Lower leg skin (tissue), 4 donors: Measurements from ENCODE around the gene PNLIPRP2. TPM values are rescaled to one million over a fixed set of nuclear protein-coding genes. Genes with fewer than 3 reads are reported as not detected.
A peak's percentile ranks its signal among the peaks of the same experiment; 100 is the strongest.

Experiments used
- DNase-seq, 2 donors: peaks; one replicate each; pipeline ENCODE4 v3.0.0-alpha.2; 2019; ENCODE audit warnings: low spot score in 2 of 2
- H3K4me3 ChIP-seq: fragments of 200-600 bp; sonication (generic); 2 replicates; pipeline ENCODE4 v1.5.1; 2017; ENCODE audit warnings: mild to moderate bottlenecking, low read depth; ENCODE audit not compliant: poor library complexity, severe bottlenecking
- POLR2A ChIP-seq, 2 donors: fragments of 450-650 bp; IDR thresholded peaks; one replicate each; pipeline ENCODE4 v1.6.1; 2016 to 2017; ENCODE audit warnings: antibody characterized with exemption in 2 of 2, mild to moderate bottlenecking in 1 of 2, moderate library complexity in 1 of 2
- WGBS, 2 donors: methylation state at CpG; one replicate each; pipeline ENCODE4 v1.1.5; 2018; 5-methylcytosine and 5-hydroxymethylcytosine counted together
- intact Hi-C: fragments of 100-400 bp; cut with DNase I; formaldehyde crosslinking; loops from one replicate; pipeline ENCODE4 v1.15.0; 2023; ENCODE audit warnings: low total_unique reads
- total RNA-seq, 4 donors: library from RNA; depleted of rRNA; stranded (reverse); fragments of >200 nt; gene quantifications; one replicate each; pipeline ENCODE4 v1.1.0, GENCODE V29; 2016
- TF ChIP-seq, protein P1 (sequence below), 3 donors: fragments of 450-650 bp; IDR thresholded peaks; one replicate each; pipeline ENCODE4 v1.5.1; 2016; ENCODE audit warnings: antibody characterized with exemption in 3 of 3, mild to moderate bottlenecking in 3 of 3, moderate library complexity in 2 of 3

Gene PNLIPRP2
- total RNA-seq, 4 donors from 2014 or later: 0.29 TPM; not detected in 3

GRCh38 chr10:116659049-116659670 lies 38.4 kb downstream of the PNLIPRP2 start:
- DNase-seq: no peak
- intact Hi-C loops: no loop called here
- WGBS, 2 donors: 80 to 87% methylated on average over 10 of the region's 10 CpGs
- TF ChIP-seq POLR2A (IDR thresholded peaks at IDR 0.05): no peak
- TF ChIP-seq, protein P1, sequence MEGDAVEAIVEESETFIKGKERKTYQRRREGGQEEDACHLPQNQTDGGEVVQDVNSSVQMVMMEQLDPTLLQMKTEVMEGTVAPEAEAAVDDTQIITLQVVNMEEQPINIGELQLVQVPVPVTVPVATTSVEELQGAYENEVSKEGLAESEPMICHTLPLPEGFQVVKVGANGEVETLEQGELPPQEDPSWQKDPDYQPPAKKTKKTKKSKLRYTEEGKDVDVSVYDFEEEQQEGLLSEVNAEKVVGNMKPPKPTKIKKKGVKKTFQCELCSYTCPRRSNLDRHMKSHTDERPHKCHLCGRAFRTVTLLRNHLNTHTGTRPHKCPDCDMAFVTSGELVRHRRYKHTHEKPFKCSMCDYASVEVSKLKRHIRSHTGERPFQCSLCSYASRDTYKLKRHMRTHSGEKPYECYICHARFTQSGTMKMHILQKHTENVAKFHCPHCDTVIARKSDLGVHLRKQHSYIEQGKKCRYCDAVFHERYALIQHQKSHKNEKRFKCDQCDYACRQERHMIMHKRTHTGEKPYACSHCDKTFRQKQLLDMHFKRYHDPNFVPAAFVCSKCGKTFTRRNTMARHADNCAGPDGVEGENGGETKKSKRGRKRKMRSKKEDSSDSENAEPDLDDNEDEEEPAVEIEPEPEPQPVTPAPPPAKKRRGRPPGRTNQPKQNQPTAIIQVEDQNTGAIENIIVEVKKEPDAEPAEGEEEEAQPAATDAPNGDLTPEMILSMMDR (IDR thresholded peaks at IDR 0.05): no peak
- no peak overlapping the region for H3K4me3 ChIP-seq

- no peak for DNase-seq
- no peak overlapping the region for H3K4me3 ChIP-seq
- intact Hi-C loops: no loop called here
- 29 to 37% methylated on average over 5 of the region's 5 CpGs for WGBS, 2 donors
- TF ChIP-seq POLR2A (IDR thresholded peaks at IDR 0.05): no peak
- TF ChIP-seq, protein P1 (IDR thresholded peaks at IDR 0.05): no peak
These were observed 40.1 kb downstream of the PNLIPRP2 start for GRCh38 chr10:116660860-116661259.

DNA sequence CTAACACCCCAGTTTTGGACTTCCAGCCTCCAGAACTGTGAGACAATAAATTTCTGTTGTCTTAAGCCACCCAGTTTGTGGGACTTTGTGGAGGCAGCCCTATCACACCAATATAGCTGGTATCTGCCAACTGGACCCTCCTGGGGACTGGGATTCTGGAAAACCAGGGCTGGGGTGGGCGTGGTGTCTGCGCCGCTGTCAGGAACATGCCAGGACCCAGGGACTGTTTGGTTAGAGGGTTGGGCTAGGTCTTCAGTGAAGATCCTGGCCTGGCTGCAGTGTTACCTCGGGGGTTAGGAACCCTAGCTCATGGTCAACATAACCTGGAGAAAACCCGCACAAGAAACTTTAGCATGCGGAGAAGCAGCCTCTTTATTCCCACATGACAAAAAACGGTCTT lies 42.6 kb downstream of the PNLIPRP2 start:
- intact Hi-C loops: no loop called here
- TF ChIP-seq, protein P1 (IDR thresholded peaks at IDR 0.05): no peak
- no peak for TF ChIP-seq POLR2A (IDR thresholded peaks at IDR 0.05)
- DNase-seq: peak in 1 of 2 donors; percentile 69
- H3K4me3 ChIP-seq: no peak overlapping the region
- WGBS, 2 donors: 92 to 93% methylated on average over 7 of the region's 7 CpGs

DNA sequence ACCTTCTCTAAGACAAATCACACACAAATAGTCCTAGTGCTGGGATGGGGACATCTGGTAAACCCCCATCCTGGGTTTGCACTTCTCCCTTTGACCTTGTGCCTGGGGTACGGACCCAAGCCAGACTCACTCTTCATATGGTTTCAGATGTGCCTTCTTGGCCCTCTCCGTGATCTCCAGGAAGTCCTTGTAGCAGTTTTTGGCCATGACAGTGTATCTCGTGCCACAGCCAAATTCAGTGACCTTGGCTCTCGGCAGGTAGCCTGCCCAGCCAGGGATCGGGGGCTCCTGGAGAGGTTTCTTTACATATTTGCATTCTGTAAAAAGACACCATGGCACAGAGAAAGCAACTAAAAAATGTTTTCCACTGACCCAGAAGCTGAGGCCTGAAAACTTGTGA lies 43.9 kb downstream of the PNLIPRP2 start:
- DNase-seq: peak in 1 of 2 donors; percentile 61
- no peak overlapping the region for H3K4me3 ChIP-seq
- intact Hi-C loops: no loop called here
- TF ChIP-seq POLR2A (IDR thresholded peaks at IDR 0.05): no peak
- TF ChIP-seq, protein P1 (IDR thresholded peaks at IDR 0.05): no peak
- 90 to 92% methylated on average over 5 of the region's 5 CpGs for WGBS, 2 donors

DNA sequence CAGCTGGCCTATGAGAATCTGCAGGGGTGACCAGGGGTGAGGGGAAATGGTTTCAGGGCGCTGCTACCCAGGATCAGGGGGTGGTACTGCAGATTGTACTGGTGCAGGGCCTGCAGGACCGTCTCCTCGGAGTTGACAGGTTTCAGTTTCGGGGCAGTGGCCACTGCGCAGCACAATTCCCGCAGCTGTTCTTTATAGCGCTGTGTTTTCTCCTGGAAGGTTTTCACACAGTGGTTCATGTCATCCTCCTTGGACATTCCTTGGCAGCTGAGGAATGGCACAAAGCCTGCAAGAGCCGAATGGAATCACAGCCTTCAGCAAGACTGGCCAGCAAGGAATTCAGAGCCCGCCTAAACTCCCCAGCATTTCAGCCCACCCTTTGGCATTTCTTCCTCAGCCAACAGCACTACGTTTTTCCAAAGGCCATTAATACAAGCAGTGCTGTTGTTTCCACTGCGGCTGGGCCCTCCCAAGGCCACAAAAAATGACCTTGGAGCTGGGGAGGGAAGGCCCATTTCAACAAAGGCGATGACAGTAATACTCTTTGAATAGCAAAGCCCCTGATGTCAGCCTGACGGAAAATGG lies 44.9 kb downstream of the PNLIPRP2 start:
- WGBS, 2 donors: 53 to 64% methylated on average over 13 of the region's 13 CpGs
- no peak overlapping the region for H3K4me3 ChIP-seq
- intact Hi-C loops: no loop called here
- no peak for TF ChIP-seq POLR2A (IDR thresholded peaks at IDR 0.05)
- TF ChIP-seq, protein P1 (IDR thresholded peaks at IDR 0.05): no peak
- DNase-seq: peak in 1 of 2 donors; percentile 80
